Activated CD8-positive, alpha-beta T cell treated with anti-CD3 and anti-CD28 coated beads, Interleukin-2, amount 10 ng/mL, durations not matched to agents 7 days and 5 days (primary cell): ENCODE measurements around the gene WDR26. TPM values are rescaled to one million over a fixed set of nuclear protein-coding genes. Genes with fewer than 3 reads are reported as not detected.
"Not testable (repeated sequence)": the region's sequence is repeated elsewhere in the genome, so short reads cannot be mapped to it uniquely, and the experiment has no call there.

Experiments
- ATAC-seq: fragments of 150-1000 bp; cut with Tn5 transposase; one replicate; pipeline ENCODE4 v1.10.0; 2021; ENCODE audit warnings: moderate library complexity
- CTCF ChIA-PET: fragments of 350-600 bp; sonication (Branson Sonifier 250); formaldehyde crosslinking; loops from one replicate; lab custom pipeline; 2021; ENCODE audit warnings: antibody characterized with exemption; lab: Charles Lee
- POLR2A ChIA-PET: fragments of 350-600 bp; sonication (Branson Sonifier 250); formaldehyde crosslinking; loops from one replicate; lab custom pipeline; 2021; ENCODE audit warnings: antibody characterized with exemption; lab: Charles Lee
- DNase-seq: peaks from one replicate; pipeline ENCODE4 v3.0.0-alpha.2; 2020
- H3K27ac Mint-ChIP-seq: one replicate; pipeline ENCODE4 v1.8.0; 2021; ENCODE audit warnings: mild to moderate bottlenecking, mixed read lengths
- H3K27me3 Mint-ChIP-seq: one replicate; pipeline ENCODE4 v1.8.0; 2021; ENCODE audit warnings: low read depth, mixed read lengths
- H3K36me3 Mint-ChIP-seq: one replicate; pipeline ENCODE4 v1.8.0; 2021; ENCODE audit warnings: low read depth, mixed read lengths
- H3K4me1 Mint-ChIP-seq: one replicate; pipeline ENCODE4 v1.8.0; 2021; ENCODE audit warnings: low read depth, mixed read lengths
- H3K4me3 Mint-ChIP-seq: one replicate; pipeline ENCODE4 v1.8.0; 2021; ENCODE audit warnings: mild to moderate bottlenecking, mixed read lengths
- H3K9me3 Mint-ChIP-seq: one replicate; pipeline ENCODE4 v1.8.0; 2022; ENCODE audit warnings: mixed read lengths; ENCODE audit not compliant: insufficient read depth
- microRNA-seq: library from miRNA; unstranded; fragments of <30 nt; microRNA quantifications from one replicate; pipeline ENCODE4 v1.2.0, GENCODE V29; 2022
- total RNA-seq, 2 experiments: library from RNA; stranded (reverse); gene quantifications; one replicate each; pipeline ENCODE4 v1.2.3, GENCODE V29; 2021

The WDR26 gene
- total RNA-seq, 2 experiments from 2014 or later, result 63.8 to 66.2 TPM

DNA sequence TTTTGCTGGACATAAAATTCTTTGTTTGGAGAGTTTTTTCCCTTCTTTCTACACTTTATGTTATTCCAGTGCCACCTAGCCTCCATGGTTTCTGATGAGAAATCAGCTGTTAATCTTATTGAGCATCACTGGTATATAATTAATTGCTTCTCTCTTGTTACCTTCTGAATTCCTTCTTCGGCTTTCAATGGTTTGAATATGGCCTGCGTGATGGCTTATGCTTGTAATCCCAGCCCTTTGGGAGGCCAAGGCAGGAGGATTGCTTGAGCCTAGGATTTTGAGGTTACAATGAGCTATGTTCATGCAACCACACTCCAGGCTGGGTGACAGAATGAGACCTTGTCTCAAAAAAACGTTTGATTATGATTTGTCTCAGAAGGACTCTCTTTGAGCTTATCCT, 90.9 kb downstream of the WDR26 start:
- ATAC-seq (no peak), DNase-seq (no peak)
- H3K4me3 Mint-ChIP-seq, result no peak overlapping the region
- peaks cover 11% of the 10 kb centered on the region for H3K36me3 Mint-ChIP-seq
- H3K4me1 Mint-ChIP-seq, result peaks cover 10% of the 10 kb centered on the region
- ChIA-PET CTCF (interaction anchor here (1.7 kb wide), 1 partner anchor 10 kb away, joined by 5 read pairs; no protein-coding TSS in a partner anchor), POLR2A (interaction anchor here (0.6 kb wide), 1 partner anchor 91 kb away, joined by 3 read pairs; the partner anchor contains the start of gene WDR26)
- H3K27me3 Mint-ChIP-seq, result peaks cover 6% of the 10 kb centered on the region
- no peak overlapping the region for H3K27ac Mint-ChIP-seq
- peaks cover 12% of the 10 kb centered on the region for H3K9me3 Mint-ChIP-seq

DNA sequence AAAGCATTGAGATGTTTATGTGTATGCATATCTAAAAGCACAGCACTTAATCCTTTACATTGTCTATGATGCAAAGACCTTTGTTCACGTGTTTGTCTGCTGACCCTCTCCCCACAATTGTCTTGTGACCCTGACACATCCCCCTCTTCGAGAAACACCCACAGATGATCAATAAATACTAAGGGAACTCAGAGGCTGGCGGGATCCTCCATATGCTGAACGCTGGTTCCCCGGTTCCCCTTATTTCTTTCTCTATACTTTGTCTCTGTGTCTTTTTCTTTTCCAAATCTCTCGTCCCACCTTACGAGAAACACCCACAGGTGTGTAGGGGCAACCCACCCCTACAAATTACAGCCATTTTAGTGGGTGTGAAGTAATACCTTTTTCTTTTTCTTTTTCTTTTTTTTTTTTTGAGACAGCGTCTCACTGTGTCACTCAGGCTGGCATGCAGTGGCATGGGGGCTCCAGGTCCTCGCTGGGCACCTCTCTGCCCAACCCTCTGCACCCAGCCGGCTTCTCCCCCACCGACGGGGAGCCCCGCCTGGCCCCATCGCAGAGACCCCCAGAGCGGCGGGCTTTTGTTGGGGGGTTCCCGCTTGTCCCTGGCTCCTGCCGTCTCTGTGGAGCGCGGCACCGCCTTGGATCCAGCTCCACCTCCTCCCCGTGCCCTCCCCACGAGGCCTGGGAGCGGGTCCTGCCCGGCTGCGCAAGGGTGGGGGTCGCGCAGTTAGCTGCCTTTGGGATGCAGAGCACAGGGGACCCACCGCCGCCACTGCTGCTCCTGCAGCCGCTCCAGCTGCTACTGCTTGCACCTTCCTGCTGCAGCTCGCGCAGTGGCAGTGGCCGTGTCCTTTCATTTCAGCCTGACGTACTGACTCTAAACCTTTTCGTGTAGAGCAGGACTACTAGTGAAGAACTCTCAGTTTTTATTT, 93.9 kb downstream of the WDR26 start:
- H3K9me3 Mint-ChIP-seq, H3K27ac Mint-ChIP-seq, H3K4me1 Mint-ChIP-seq, H3K27me3 Mint-ChIP-seq: not testable (repeated sequence)
- Mint-ChIP-seq H3K4me3 (peak overlapping the region; percentile 70), H3K36me3 (peaks cover 11% of the 10 kb centered on the region)
- peak; percentile 92 for ATAC-seq
- ChIA-PET CTCF (interaction anchor here (0.7 to 1.6 kb wide), 2 partner anchors 37 to 225 kb away, joined by 3 to 5 read pairs; no protein-coding TSS in a partner anchor), POLR2A (interaction anchor here (0.7 kb wide), 1 partner anchor 207 kb away, joined by 3 read pairs; no protein-coding TSS in a partner anchor)
- DNase-seq, result peak; percentile 58

DNA sequence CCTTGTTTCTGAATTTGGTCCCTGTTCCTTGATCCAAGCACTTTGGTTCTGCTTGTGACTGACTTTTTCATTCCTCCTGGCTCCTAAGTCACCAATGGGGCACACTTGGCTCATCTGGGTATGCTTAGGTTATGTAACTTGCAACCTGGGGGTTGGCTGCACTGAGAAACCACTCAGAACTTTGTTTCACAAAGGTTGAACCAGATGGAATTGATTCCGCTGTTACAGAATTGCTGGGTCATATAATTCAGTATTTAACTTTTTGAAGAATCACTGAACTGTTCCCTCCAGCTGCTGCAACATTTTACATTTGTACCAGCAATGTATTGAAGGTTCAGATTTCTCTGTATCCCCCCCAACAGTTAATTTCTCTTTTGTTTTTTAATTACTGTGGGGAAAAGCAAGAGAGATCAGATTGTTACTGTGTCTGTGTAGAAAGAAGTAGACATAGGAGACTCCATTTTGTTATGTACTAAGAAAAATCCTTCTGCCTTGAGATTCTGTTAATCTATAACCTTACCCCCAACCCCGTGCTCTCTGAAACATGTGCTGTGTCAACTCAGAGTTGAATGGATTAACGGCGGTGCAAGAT, 95.1 kb downstream of the WDR26 start:
- no peak overlapping the region for H3K4me3 Mint-ChIP-seq
- peaks cover 11% of the 10 kb centered on the region for H3K36me3 Mint-ChIP-seq

DNA sequence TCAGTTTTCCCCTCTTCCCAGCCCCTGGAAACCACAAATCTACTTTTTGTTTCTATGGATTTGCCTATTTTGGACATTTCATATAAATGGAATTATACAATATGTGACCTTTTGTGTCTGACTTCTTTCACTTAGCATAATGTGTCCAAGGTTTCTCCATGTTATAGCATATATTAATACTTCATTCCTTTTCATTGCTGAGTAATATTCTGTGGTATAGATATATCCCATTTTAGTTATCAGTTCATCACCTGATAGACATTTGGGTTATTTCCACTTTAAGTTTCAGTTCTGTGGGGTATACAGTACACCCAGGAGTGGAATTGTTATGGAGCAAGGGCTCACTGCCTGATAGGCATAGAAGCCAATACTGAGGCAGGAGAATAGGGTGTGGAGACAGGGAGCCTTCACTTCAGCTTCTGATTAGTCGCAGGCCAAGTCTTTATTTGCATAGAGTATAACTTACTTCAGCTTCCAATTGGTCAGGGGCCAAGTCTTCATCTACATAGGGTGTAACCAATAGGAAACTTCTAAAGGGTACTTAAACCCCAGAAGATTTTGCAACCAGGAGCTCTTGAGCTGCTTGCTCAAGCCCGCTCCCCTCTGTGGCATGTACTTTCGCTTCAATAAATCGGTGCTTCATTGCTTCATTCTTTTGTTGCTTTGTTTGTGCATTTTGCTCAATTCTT, 96.3 kb downstream of the WDR26 start:
- Mint-ChIP-seq H3K4me1 (peaks cover 19% of the 10 kb centered on the region), H3K4me3 (no peak overlapping the region), H3K27ac (no peak overlapping the region), H3K9me3 (peaks cover 7% of the 10 kb centered on the region), H3K36me3 (peaks cover 8% of the 10 kb centered on the region), H3K27me3 (peaks cover 4% of the 10 kb centered on the region)
- no peak for ATAC-seq
- POLR2A ChIA-PET, result no interaction called here
- no peak for DNase-seq
- CTCF ChIA-PET, result interaction anchor here (0.8 kb wide), 1 partner anchor 222 kb away, joined by 4 read pairs; no protein-coding TSS in a partner anchor

More for the DNA sequence above, 95.1 kb downstream of the WDR26 start:
- ATAC-seq (no peak), DNase-seq (no peak)
- ChIA-PET POLR2A (no interaction called here), CTCF (no interaction called here)
- Mint-ChIP-seq H3K4me1 (peaks cover 7% of the 10 kb centered on the region), H3K27me3 (peaks cover 4% of the 10 kb centered on the region), H3K27ac (no peak overlapping the region), H3K9me3 (peaks cover 8% of the 10 kb centered on the region)

Small RNA genes lying within 50 kb of the gene (microRNA-seq; reads per million reads assigned to microRNA genes)
- 5.7 reads per million, percentile 7 among the genes with 10 or more reads in this experiment for gene MIR4742

Other genes starting within 250 kb of the WDR26 start
- gene NVL, start 104.6 kb downstream of the WDR26 start, total RNA-seq, result 10 to 100 TPM; 48.5 to 56.2 TPM
- gene CNIH4, start 77.9 kb downstream of the WDR26 start, total RNA-seq, result 10 to 100 TPM; 41.3 to 43.7 TPM
- gene CNIH3, start 181.5 kb upstream of the WDR26 start, total RNA-seq, result 1 to 10 TPM; 1.5 to 2.5 TPM